RWPE2 (cell line): ENCODE results near the gene SLFNL1.

Source experiments
- ATAC-seq: fragments of 200-7000 bp; cut with Tn5 transposase; 3 replicates; pipeline ENCODE4 v1.9.1; 2021; ENCODE audit warnings: low read depth
- DNase-seq: peaks from one replicate; pipeline ENCODE4 v3.0.0-alpha.2; 2020; ENCODE audit warnings: low spot score
- H3K27ac ChIP-seq: fragments of 450-650 bp; 2 replicates; pipeline ENCODE4 v1.5.1; 2017; ENCODE audit warnings: mild to moderate bottlenecking; ENCODE audit not compliant: poor library complexity, severe bottlenecking
- H3K27me3 ChIP-seq: fragments of 250-450 bp; sonication (Bioruptor Pico); 2 replicates; pipeline ENCODE4 v1.5.1; 2021; ENCODE audit warnings: mild to moderate bottlenecking, moderate library complexity; ENCODE audit not compliant: insufficient read depth, poor library complexity, severe bottlenecking
- H3K36me3 ChIP-seq: fragments of 250-450 bp; sonication (Bioruptor Pico); 2 replicates; pipeline ENCODE4 v1.5.1; 2020; ENCODE audit warnings: low read depth, mild to moderate bottlenecking, moderate library complexity
- H3K4me1 ChIP-seq: fragments of 250-450 bp; sonication (Bioruptor Pico); 2 replicates; pipeline ENCODE4 v1.5.1; 2021; ENCODE audit warnings: mild to moderate bottlenecking, moderate library complexity; ENCODE audit not compliant: insufficient read depth, poor library complexity, severe bottlenecking
- H3K4me3 ChIP-seq: fragments of 250-450 bp; sonication (Bioruptor Pico); 2 replicates; pipeline ENCODE4 v1.5.1; 2021; ENCODE audit warnings: mild to moderate bottlenecking, moderate library complexity; ENCODE audit not compliant: severe bottlenecking
- H3K9me3 ChIP-seq: fragments of 250-450 bp; sonication (Bioruptor Pico); 2 replicates; pipeline ENCODE4 v1.5.1; 2021; ENCODE audit warnings: mild to moderate bottlenecking, moderate library complexity; ENCODE audit not compliant: severe bottlenecking
- CTCF ChIP-seq: fragments of 450-650 bp; IDR thresholded peaks from one replicate; pipeline ENCODE4 v1.5.1; 2017; ENCODE audit warnings: mild to moderate bottlenecking, moderate library complexity; ENCODE audit not compliant: poor library complexity, severe bottlenecking

The SLFNL1 gene

DNA sequence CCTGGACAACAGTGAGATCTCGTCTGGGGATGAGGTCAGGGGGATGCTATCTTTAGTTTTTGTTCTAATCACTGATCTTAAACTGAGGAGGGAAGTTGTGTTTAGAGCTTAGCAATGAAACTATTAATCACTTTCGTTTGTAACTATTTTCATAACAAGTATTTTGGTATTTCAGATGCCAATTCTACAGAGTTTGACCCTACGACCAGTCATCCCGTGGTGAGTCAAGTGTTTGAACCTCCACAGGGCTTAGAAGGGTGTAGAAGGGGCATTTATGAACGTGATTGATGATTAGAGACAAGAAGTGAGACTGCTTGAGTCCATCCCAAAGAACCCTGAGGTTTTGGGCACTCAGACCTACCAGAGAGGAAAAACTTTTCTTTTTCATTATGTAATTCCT lies 15.6 kb downstream of the SLFNL1 start:
- Histone ChIP-seq H3K4me3 (no peak overlapping the region), H3K27ac (peak overlapping the region; percentile 83), H3K27me3 (no peaks in the 10 kb centered on the region), H3K9me3 (no peaks in the 10 kb centered on the region), H3K36me3 (peaks cover 94% of the 10 kb centered on the region), H3K4me1 (peaks cover 40% of the 10 kb centered on the region)
- no peak for ATAC-seq
- no peak for DNase-seq
- no peak for TF ChIP-seq CTCF

DNA sequence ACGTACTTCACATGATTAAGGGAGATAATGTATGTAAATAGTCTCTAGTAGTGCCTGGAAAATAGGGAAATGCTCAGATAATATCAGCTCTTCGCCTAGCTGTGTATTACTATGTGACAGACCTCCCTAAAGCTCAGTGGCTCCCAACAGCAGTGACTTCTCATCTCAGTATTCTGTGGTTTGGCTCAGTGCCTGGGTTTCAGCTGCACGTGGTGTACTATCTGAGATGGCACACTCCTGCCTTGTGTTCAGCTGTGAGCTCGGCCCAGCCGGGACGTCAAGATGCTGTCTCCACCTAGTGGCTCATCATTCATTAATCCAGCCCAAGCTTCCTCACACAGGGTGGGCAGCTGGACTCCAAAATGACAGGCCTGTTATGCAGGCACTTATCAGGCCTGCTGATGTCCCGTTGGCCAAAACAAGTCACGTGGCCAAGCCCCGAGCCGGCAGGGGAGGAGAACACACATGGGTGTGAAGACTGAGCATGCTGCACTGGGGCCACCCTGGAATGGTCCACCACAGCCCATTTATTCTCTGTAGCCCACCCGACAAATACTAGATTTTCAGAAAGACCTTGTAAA lies 17.8 kb downstream of the SLFNL1 start:
- peak; percentile 86 for TF ChIP-seq CTCF
- H3K4me3 ChIP-seq, result no peak overlapping the region
- H3K27ac ChIP-seq, result peak overlapping the region; percentile 83
- ATAC-seq, result peak; percentile 89
- no peaks in the 10 kb centered on the region for H3K9me3 ChIP-seq
- peak; percentile 97 for DNase-seq
- peaks cover 40% of the 10 kb centered on the region for H3K4me1 ChIP-seq
- peaks cover 94% of the 10 kb centered on the region for H3K36me3 ChIP-seq
- no peaks in the 10 kb centered on the region for H3K27me3 ChIP-seq

DNA sequence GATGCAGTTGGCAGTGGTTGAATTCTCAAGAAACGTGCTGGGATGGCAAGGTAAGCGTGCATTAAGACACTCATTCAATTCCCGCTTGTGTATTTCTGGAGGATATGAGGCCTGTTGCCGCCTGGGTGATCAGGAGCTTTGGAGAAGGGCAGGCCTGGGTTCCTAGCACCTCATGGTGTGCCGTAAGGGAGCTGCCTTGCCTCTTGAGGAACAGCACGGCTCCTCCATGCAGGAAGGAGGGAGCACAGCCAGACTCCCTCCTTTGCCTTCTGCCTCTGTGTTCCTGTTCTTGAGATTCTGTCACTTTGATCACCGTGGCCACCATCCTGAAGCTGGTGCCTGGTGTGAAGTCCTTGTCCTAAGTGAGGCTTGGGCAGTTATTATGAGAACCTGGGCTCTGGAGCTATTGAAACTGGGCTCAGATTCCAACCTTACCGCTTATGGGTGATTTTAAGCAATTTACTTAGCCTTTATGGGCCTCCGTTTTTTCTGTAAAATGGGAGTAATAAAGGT lies 18.3 kb downstream of the SLFNL1 start:
- no peak; the same call in 2 of the 3 replicates for ATAC-seq
- no peak for DNase-seq
- Histone ChIP-seq H3K4me1 (peaks cover 40% of the 10 kb centered on the region), H3K27me3 (no peaks in the 10 kb centered on the region), H3K4me3 (no peak overlapping the region), H3K36me3 (peaks cover 94% of the 10 kb centered on the region), H3K9me3 (no peaks in the 10 kb centered on the region), H3K27ac (peak overlapping the region; percentile 83)
- TF ChIP-seq CTCF, result no peak

DNA sequence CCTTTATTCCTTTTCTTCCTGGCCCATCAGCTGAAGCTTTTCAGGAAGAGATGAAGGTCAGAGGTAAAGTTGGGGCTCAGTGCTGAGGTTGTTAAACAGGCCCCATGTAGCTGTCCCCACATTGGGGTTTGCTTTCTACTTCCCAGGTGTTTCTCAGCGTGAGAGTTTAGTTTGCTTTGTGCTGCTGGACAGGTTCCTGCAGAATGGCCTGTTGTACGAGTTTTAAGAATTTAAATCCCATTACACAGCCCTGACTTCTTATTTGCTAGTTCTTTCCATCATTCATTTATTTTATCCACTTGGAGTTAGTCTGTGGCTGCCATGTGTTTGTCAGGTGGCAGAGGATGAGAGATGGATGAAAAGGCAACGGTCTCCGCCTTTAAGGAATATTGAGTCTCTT lies 22.9 kb downstream of the SLFNL1 start:
- no peak for TF ChIP-seq CTCF
- ATAC-seq (no peak), DNase-seq (no peak)
- Histone ChIP-seq H3K9me3 (no peaks in the 10 kb centered on the region), H3K27ac (no peak overlapping the region), H3K4me1 (peaks cover 10% of the 10 kb centered on the region), H3K27me3 (no peaks in the 10 kb centered on the region), H3K4me3 (no peak overlapping the region), H3K36me3 (peaks cover 98% of the 10 kb centered on the region)

GRCh38 chr1:40997096-40997495 lies 24.4 kb downstream of the SLFNL1 start:
- no peaks in the 10 kb centered on the region for H3K9me3 ChIP-seq
- no peak overlapping the region for H3K4me3 ChIP-seq
- H3K4me1 ChIP-seq, result no peaks in the 10 kb centered on the region
- no peak overlapping the region for H3K27ac ChIP-seq
- no peak for DNase-seq
- TF ChIP-seq CTCF, result no peak
- no peak for ATAC-seq
- H3K27me3 ChIP-seq, result no peaks in the 10 kb centered on the region
- H3K36me3 ChIP-seq, result peaks cover 100% of the 10 kb centered on the region
